Transverse colon (tissue), 4 donors: ENCODE data around the gene CACNB2.

Source experiments
- POLR2A ChIP-seq: fragments of 450-650 bp; IDR thresholded peaks from one replicate; pipeline ENCODE4 v1.6.1; 2016; ENCODE audit warnings: antibody characterized with exemption, mild to moderate bottlenecking, moderate library complexity
- POLR2AphosphoS5 ChIP-seq, 3 donors: sonication (generic); formaldehyde crosslinking; IDR thresholded peaks; one replicate each; pipeline ENCODE4 v1.6.1; 2016; ENCODE audit warnings: antibody characterized with exemption in 3 of 3
- TF ChIP-seq, protein P1 (sequence below), 5 experiments: fragments of 200-600 bp in 3 of 5; fragments of 450-650 bp in 2 of 5; sonication (generic) in 3 of 5; IDR thresholded peaks; 1 replicate in 2 of 5; 2 replicates in 3 of 5; pipeline ENCODE4 v1.5.1; 2016 to 2017; ENCODE audit warnings: antibody characterized with exemption in 5 of 5, inconsistent platforms in 3 of 5, mild to moderate bottlenecking in 2 of 5, moderate library complexity in 1 of 5

DNA sequence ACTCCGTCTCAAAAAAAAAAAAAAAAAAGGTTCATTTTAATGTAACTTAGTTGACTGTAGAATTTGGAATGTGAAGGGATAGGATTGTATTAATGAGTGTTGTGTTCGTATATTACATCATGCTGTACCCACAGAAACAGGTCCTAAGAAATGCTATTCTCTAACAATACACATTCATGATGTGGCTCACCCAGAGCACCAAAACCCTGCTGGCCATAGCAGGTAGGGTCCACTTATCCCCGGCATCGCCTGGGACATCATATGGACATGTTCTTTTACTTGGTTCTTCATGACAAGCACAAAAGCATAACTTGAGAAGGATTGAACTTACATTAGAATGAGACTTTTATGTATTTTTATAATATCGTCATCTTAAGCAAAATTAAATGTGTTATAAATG, 241.5 kb downstream of the CACNB2 start:
- TF ChIP-seq POLR2AphosphoS5 (IDR thresholded peaks at IDR 0.05) (no peak), POLR2A (no peak)
- TF ChIP-seq, protein P1, sequence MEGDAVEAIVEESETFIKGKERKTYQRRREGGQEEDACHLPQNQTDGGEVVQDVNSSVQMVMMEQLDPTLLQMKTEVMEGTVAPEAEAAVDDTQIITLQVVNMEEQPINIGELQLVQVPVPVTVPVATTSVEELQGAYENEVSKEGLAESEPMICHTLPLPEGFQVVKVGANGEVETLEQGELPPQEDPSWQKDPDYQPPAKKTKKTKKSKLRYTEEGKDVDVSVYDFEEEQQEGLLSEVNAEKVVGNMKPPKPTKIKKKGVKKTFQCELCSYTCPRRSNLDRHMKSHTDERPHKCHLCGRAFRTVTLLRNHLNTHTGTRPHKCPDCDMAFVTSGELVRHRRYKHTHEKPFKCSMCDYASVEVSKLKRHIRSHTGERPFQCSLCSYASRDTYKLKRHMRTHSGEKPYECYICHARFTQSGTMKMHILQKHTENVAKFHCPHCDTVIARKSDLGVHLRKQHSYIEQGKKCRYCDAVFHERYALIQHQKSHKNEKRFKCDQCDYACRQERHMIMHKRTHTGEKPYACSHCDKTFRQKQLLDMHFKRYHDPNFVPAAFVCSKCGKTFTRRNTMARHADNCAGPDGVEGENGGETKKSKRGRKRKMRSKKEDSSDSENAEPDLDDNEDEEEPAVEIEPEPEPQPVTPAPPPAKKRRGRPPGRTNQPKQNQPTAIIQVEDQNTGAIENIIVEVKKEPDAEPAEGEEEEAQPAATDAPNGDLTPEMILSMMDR (IDR thresholded peaks at IDR 0.05): no peak
